ENCODE data around the gene PTMS. TPM values are rescaled to one million over a fixed set of nuclear protein-coding genes. Genes with fewer than 3 reads are reported as not detected.
A peak's percentile ranks its signal among the peaks of the same experiment; 100 is the strongest.

PTMS gene
- total RNA-seq, 1 experiment from 2014 or later: 422 TPM

DNA sequence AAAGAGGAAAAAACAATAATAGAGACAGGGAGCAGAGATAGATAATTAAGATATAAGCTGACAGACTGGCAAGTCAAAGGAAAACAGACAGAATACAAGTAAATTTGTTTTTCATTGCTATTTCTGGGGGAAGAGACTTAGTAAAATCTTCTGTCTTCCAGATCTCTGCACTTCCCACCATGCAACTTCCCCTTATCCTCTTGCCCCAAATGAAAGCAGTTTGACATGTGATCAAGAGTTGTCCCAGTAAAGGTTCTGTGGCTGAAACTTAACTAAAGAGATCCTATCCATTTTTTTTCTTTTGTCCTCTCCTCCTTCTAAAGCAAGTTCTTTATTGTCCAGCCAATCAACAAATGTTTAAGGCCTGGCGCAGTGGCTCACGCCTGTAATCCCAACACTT is 11.8 kb upstream of the PTMS start:
- H3K4me3 Mint-ChIP-seq: peak overlapping the region in 1 of 2 experiments; percentile 98; a peak in 2 of 5 replicates
- H3K9me3 Mint-ChIP-seq: no peaks in the 10 kb centered on the region
- WGBS (ENCODE audit: extremely low coverage, insufficient read length, low lambda C conversion rate): no CpG with 5 or more reads among the region's 2 CpGs
- H3K27me3 Mint-ChIP-seq (ENCODE audit: low read depth): no peaks in the 10 kb centered on the region; the same call in 1 of the 2 replicates
- Histone ChIP-seq H2BK15ac (ENCODE audit: low read depth, low read length) (no peak overlapping the region), H3K4ac (ENCODE audit: low read depth, low read length) (no peak overlapping the region), H3K23me2 (ENCODE audit: insufficient read length, low read depth, low read length, poor library complexity, severe bottlenecking) (peaks cover 3% of the 10 kb centered on the region), H3K18ac (ENCODE audit: insufficient read length, low read depth, low read length) (no peak overlapping the region), H2BK20ac (ENCODE audit: low read depth, low read length, poor library complexity, severe bottlenecking) (no peak overlapping the region), H3K27ac (ENCODE audit: insufficient read length, low read depth, low read length) (no peak overlapping the region), H2AK5ac (ENCODE audit: insufficient read length, low read length) (no peak overlapping the region), H2BK120ac (ENCODE audit: low read depth, low read length, poor library complexity, severe bottlenecking) (no peak overlapping the region), H3K14ac (ENCODE audit: insufficient read depth, low read length) (no peak overlapping the region), H2AFZ (ENCODE audit: low read length) (no peak overlapping the region), H3T11ph (ENCODE audit: low read length) (no peak overlapping the region), H4K5ac (ENCODE audit: insufficient read length, low read depth, low read length) (no peak overlapping the region), H4K20me1 (ENCODE audit: control insufficient read depth, insufficient read depth, insufficient read length) (no peaks in the 10 kb centered on the region), H3K4me2 (ENCODE audit: insufficient read depth, insufficient read length, low read length) (no peak overlapping the region), H3K9me3 (ENCODE audit: control insufficient read depth, low read depth, low read length) (no peaks in the 10 kb centered on the region), H2BK12ac (ENCODE audit: insufficient read length, low read depth, low read length) (no peak overlapping the region), H3K9ac (ENCODE audit: extremely low read depth, insufficient read length, low read length) (no peak overlapping the region), H4K8ac (replicated peaks; ENCODE audit: insufficient read length, low read depth, low read length) (no peak overlapping the region), H3K56ac (ENCODE audit: insufficient read length, low read depth, low read length) (no peak overlapping the region), H3K27me3 (ENCODE audit: insufficient read depth, low read length) (no peaks in the 10 kb centered on the region), H3K4me1 (ENCODE audit: insufficient read depth, low read length) (peaks cover 6% of the 10 kb centered on the region; the same call in 1 of the 2 replicates), H2BK5ac (ENCODE audit: insufficient read length, low read length) (no peak overlapping the region), H4K91ac (ENCODE audit: insufficient read length, low read depth, low read length) (no peak overlapping the region), H3K23ac (ENCODE audit: insufficient read length, low read depth, low read length) (no peak overlapping the region), H3K79me2 (ENCODE audit: insufficient read depth, low read length) (peaks cover 4% of the 10 kb centered on the region), H3K79me1 (ENCODE audit: insufficient read depth, low read depth, low read length, poor library complexity, severe bottlenecking) (peaks cover 8% of the 10 kb centered on the region)
- H3K4me1 Mint-ChIP-seq: peaks cover 30 to 39% of the 10 kb centered on the region in 2 experiments
- TF ChIP-seq, protein P1, sequence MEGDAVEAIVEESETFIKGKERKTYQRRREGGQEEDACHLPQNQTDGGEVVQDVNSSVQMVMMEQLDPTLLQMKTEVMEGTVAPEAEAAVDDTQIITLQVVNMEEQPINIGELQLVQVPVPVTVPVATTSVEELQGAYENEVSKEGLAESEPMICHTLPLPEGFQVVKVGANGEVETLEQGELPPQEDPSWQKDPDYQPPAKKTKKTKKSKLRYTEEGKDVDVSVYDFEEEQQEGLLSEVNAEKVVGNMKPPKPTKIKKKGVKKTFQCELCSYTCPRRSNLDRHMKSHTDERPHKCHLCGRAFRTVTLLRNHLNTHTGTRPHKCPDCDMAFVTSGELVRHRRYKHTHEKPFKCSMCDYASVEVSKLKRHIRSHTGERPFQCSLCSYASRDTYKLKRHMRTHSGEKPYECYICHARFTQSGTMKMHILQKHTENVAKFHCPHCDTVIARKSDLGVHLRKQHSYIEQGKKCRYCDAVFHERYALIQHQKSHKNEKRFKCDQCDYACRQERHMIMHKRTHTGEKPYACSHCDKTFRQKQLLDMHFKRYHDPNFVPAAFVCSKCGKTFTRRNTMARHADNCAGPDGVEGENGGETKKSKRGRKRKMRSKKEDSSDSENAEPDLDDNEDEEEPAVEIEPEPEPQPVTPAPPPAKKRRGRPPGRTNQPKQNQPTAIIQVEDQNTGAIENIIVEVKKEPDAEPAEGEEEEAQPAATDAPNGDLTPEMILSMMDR (conservative IDR thresholded peaks at IDR 0.05): no peak
- peaks cover 20 to 30% (median 29%) of the 10 kb centered on the region in 3 experiments; a peak in 6 of 7 replicates for H3K36me3 Mint-ChIP-seq (ENCODE audit: insufficient read depth in 1 of 3, low read depth in 3 of 3)
- no peak for DNase-seq
- H3K27ac Mint-ChIP-seq: peak overlapping the region in 2 of 3 experiments; percentile 52 to 90; a peak in 3 of 7 replicates
